ENCODE results near the gene FAM24A.

DNA sequence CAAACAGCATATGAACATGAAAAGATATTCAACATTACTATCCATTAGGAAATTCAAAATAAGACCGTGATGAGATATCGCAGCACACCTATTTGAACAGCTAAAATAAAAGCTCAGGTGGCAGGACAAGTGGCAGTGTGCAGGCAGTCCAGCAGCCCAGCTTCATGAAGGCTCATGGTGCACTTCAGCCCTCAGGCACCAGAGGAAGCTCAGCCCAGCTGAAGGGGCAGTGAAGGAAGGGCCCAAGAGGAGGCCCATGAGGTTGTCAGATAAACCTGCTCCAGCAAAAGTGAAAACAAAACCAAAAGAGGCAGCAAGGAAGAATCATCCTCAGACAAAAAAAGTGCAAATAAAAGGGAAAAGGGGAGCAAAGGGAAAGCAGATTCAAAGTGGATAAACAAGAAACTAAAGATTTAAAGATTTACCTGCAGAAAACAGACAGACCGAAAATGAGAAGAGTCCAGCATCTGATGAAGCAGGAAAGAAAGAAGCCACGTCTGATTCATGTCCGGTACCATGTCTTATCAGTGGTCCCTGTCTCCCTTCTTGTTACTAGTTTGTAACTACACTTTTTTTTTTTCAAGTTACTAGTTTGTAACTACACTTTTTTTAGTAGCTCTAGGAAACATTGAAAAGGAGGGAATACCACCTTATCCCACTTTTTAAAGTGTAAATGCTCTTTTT lies 16.0 kb upstream of the FAM24A start:
- TF ChIP-seq RAD21 (IDR thresholded peaks at IDR 0.05; ENCODE audit: low read depth) = no peak
- no peak for TF ChIP-seq CEBPB (IDR thresholded peaks at IDR 0.05)
- TF ChIP-seq, protein P1, sequence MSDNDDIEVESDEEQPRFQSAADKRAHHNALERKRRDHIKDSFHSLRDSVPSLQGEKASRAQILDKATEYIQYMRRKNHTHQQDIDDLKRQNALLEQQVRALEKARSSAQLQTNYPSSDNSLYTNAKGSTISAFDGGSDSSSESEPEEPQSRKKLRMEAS (IDR thresholded peaks at IDR 0.05) = no peak
- TF ChIP-seq ZBTB7A (IDR thresholded peaks at IDR 0.05; ENCODE audit: low read depth) = no peak
- TF ChIP-seq EP300 (IDR thresholded peaks at IDR 0.05; ENCODE audit: borderline replicate concordance) = no peak
- TF ChIP-seq, protein P2, sequence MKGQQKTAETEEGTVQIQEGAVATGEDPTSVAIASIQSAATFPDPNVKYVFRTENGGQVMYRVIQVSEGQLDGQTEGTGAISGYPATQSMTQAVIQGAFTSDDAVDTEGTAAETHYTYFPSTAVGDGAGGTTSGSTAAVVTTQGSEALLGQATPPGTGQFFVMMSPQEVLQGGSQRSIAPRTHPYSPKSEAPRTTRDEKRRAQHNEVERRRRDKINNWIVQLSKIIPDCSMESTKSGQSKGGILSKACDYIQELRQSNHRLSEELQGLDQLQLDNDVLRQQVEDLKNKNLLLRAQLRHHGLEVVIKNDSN (IDR thresholded peaks at IDR 0.05) = no peak
- TF ChIP-seq, protein P3, sequence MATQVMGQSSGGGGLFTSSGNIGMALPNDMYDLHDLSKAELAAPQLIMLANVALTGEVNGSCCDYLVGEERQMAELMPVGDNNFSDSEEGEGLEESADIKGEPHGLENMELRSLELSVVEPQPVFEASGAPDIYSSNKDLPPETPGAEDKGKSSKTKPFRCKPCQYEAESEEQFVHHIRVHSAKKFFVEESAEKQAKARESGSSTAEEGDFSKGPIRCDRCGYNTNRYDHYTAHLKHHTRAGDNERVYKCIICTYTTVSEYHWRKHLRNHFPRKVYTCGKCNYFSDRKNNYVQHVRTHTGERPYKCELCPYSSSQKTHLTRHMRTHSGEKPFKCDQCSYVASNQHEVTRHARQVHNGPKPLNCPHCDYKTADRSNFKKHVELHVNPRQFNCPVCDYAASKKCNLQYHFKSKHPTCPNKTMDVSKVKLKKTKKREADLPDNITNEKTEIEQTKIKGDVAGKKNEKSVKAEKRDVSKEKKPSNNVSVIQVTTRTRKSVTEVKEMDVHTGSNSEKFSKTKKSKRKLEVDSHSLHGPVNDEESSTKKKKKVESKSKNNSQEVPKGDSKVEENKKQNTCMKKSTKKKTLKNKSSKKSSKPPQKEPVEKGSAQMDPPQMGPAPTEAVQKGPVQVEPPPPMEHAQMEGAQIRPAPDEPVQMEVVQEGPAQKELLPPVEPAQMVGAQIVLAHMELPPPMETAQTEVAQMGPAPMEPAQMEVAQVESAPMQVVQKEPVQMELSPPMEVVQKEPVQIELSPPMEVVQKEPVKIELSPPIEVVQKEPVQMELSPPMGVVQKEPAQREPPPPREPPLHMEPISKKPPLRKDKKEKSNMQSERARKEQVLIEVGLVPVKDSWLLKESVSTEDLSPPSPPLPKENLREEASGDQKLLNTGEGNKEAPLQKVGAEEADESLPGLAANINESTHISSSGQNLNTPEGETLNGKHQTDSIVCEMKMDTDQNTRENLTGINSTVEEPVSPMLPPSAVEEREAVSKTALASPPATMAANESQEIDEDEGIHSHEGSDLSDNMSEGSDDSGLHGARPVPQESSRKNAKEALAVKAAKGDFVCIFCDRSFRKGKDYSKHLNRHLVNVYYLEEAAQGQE (IDR thresholded peaks at IDR 0.05; ENCODE audit: low read depth) = no peak

All from Ishikawa (cell line).